Measurements from ENCODE around the gene CAVIN1.

- TF ChIP-seq CTCF (IDR thresholded peaks at IDR 0.05) (no peak), ZFX (IDR thresholded peaks at IDR 0.05; ENCODE audit: borderline replicate concordance) (no peak)
Observed at GRCh38 chr17:42407289-42407836, 15.7 kb downstream of the CAVIN1 start.

Measured in 22Rv1 (cell line).